SK-N-SH (cell line): ENCODE data around the gene ABCB6.

Experiments used
- CTCF ChIP-seq: fragments of 200-600 bp; sonication (generic); IDR thresholded peaks from 2 replicates; pipeline ENCODE4 v1.6.1; 2017; ENCODE audit warnings: antibody characterized with exemption, mild to moderate bottlenecking, moderate library complexity
- FOSL2 ChIP-seq: IDR thresholded peaks from 2 replicates; pipeline ENCODE4 v1.4.0; 2012; ENCODE audit warnings: low read depth, mild to moderate bottlenecking, moderate library complexity, borderline replicate concordance
- FOXJ3 ChIP-seq: sonication (generic); formaldehyde crosslinking; IDR thresholded peaks from 2 replicates; pipeline ENCODE4 v1.5.1; 2020; ENCODE audit warnings: mild to moderate bottlenecking, missing genetic modification reagents
- POLR2AphosphoS5 ChIP-seq: IDR thresholded peaks from 2 replicates; pipeline ENCODE4 v1.6.1; 2012; ENCODE audit warnings: low read depth, low read length
- RAD21 ChIP-seq: IDR thresholded peaks from 2 replicates; pipeline ENCODE4 v1.6.1; 2012; ENCODE audit warnings: mild to moderate bottlenecking, low read length
- REST ChIP-seq: IDR thresholded peaks from 2 replicates; pipeline ENCODE4 v1.6.1; 2012; ENCODE audit warnings: mild to moderate bottlenecking, low read depth, low read length, moderate library complexity
- RFX5 ChIP-seq: IDR thresholded peaks from 2 replicates; pipeline ENCODE4 v1.6.1; 2012; ENCODE audit warnings: mild to moderate bottlenecking, improper control_type of control experiment, low read length
- YY1 ChIP-seq: IDR thresholded peaks from 2 replicates; pipeline ENCODE4 v1.4.0; 2012; ENCODE audit warnings: low read depth, mild to moderate bottlenecking

GRCh38 chr2:219173176-219173575 lies 45.6 kb downstream of the ABCB6 start:
- TF ChIP-seq RAD21 (no peak), CTCF (no peak), POLR2AphosphoS5 (no peak), FOSL2 (no peak), REST (no peak), RFX5 (no peak), FOXJ3 (no peak), YY1 (no peak)
